ENCODE data around the gene UBLCP1. TPM values are rescaled to one million over a fixed set of nuclear protein-coding genes. Genes with fewer than 3 reads are reported as not detected.

Gene UBLCP1
- total RNA-seq, 2 experiments from 2014 or later, result 30.6 to 31.6 TPM

GRCh38 chr5:159217236-159217635 is 45.9 kb upstream of the UBLCP1 start:
- Mint-ChIP-seq H3K4me3 (no peak overlapping the region), H3K4me1 (ENCODE audit: low read depth) (peaks cover 13% of the 10 kb centered on the region), H3K36me3 (ENCODE audit: low read depth) (no peaks in the 10 kb centered on the region), H3K27me3 (no peaks in the 10 kb centered on the region), H3K9me3 (peaks cover 2% of the 10 kb centered on the region), H3K27ac (no peak overlapping the region)
- ChIA-PET POLR2A (interaction anchor here (0.9 kb wide), 1 partner anchor 23 kb away, joined by 3 read pairs; no protein-coding TSS in a partner anchor), CTCF (interaction anchor here (1.0 to 1.4 kb wide), 3 partner anchors 35 to 100 kb away, joined by 3 to 4 read pairs (median 3); no protein-coding TSS in a partner anchor)
- intact Hi-C loops (cut with micrococcal nuclease), result no loop called here
- DNase-seq (peak; percentile 19), ATAC-seq (peak; percentile 66)
- TF ChIP-seq, protein P1, sequence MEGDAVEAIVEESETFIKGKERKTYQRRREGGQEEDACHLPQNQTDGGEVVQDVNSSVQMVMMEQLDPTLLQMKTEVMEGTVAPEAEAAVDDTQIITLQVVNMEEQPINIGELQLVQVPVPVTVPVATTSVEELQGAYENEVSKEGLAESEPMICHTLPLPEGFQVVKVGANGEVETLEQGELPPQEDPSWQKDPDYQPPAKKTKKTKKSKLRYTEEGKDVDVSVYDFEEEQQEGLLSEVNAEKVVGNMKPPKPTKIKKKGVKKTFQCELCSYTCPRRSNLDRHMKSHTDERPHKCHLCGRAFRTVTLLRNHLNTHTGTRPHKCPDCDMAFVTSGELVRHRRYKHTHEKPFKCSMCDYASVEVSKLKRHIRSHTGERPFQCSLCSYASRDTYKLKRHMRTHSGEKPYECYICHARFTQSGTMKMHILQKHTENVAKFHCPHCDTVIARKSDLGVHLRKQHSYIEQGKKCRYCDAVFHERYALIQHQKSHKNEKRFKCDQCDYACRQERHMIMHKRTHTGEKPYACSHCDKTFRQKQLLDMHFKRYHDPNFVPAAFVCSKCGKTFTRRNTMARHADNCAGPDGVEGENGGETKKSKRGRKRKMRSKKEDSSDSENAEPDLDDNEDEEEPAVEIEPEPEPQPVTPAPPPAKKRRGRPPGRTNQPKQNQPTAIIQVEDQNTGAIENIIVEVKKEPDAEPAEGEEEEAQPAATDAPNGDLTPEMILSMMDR (IDR thresholded peaks at IDR 0.05), result no peak

DNA sequence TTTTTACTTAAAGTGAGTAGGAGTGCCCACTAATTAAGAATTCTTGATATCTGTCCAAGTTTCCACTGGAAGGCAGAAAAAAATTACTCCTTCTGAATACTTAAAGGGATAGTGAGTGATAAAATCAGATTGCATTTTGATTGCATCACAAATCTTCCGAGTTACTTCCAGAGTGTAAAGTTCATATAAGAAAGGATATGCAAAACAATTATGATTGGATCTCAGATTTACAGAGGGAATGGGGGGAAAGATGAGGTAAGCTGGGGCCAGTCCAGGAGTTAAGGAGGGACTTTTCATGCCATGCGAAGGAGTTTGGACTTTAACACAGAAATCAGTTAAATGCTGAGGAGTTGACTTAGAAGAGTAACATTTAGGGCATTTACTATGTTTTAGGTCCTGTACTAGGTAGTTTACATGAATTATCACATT is 44.5 kb upstream of the UBLCP1 start:
- POLR2A ChIA-PET, result interaction anchor here (0.7 kb wide), 1 partner anchor 17 kb away, joined by 4 read pairs; no protein-coding TSS in a partner anchor
- TF ChIP-seq, protein P1 (IDR thresholded peaks at IDR 0.05), result no peak
- CTCF ChIA-PET, result no interaction called here
- Mint-ChIP-seq H3K36me3 (ENCODE audit: low read depth) (no peaks in the 10 kb centered on the region), H3K27ac (no peak overlapping the region), H3K4me3 (no peak overlapping the region), H3K4me1 (ENCODE audit: low read depth) (peaks cover 6% of the 10 kb centered on the region), H3K9me3 (peaks cover 2% of the 10 kb centered on the region), H3K27me3 (no peaks in the 10 kb centered on the region)
- intact Hi-C loops (cut with micrococcal nuclease), result no loop called here
- ATAC-seq (no peak), DNase-seq (no peak)

GRCh38 chr5:159220206-159220605 is 42.9 kb upstream of the UBLCP1 start:
- DNase-seq, result no peak
- H3K27me3 Mint-ChIP-seq, result no peaks in the 10 kb centered on the region
- no peak overlapping the region for H3K27ac Mint-ChIP-seq
- POLR2A ChIA-PET, result no interaction called here
- CTCF ChIA-PET, result interaction anchor here (1.5 kb wide), 1 partner anchor 63 kb away, joined by 4 read pairs; no protein-coding TSS in a partner anchor
- peaks cover 2% of the 10 kb centered on the region for H3K9me3 Mint-ChIP-seq
- intact Hi-C loops (cut with micrococcal nuclease), result no loop called here
- TF ChIP-seq, protein P1 (IDR thresholded peaks at IDR 0.05), result no peak
- no peak for ATAC-seq
- no peak overlapping the region for H3K4me3 Mint-ChIP-seq
- H3K36me3 Mint-ChIP-seq (ENCODE audit: low read depth), result no peaks in the 10 kb centered on the region
- peaks cover 6% of the 10 kb centered on the region for H3K4me1 Mint-ChIP-seq (ENCODE audit: low read depth)

DNA sequence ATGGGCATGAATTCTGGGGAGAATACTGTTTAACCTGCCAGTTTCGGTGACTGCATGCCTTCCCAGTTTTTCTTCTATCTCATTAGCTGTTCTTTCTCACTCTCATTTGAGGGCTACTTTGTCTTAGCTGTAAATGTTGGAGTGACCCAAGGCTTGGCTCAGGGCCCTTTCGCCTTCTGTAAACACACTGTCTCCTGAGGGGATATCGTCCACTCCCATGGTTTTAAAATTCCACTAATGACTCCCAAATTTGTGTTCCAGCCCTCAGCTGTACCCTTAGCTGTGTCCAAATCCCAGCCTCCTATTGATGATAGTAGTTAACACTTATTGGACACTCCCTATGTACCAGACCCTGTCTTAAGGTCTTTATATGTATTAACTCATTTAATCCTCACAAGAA is 39.6 kb upstream of the UBLCP1 start:
- TF ChIP-seq, protein P1 (IDR thresholded peaks at IDR 0.05), result no peak
- H3K4me1 Mint-ChIP-seq (ENCODE audit: low read depth), result no peaks in the 10 kb centered on the region
- no peaks in the 10 kb centered on the region for H3K36me3 Mint-ChIP-seq (ENCODE audit: low read depth)
- peak overlapping the region; percentile 7 for H3K27ac Mint-ChIP-seq
- intact Hi-C loops (cut with micrococcal nuclease), result no loop called here
- ChIA-PET CTCF (interaction anchor here (0.8 kb wide), 1 partner anchor 67 kb away, joined by 3 read pairs; no protein-coding TSS in a partner anchor), POLR2A (no interaction called here)
- ATAC-seq (no peak), DNase-seq (no peak)
- H3K9me3 Mint-ChIP-seq, result no peaks in the 10 kb centered on the region
- H3K4me3 Mint-ChIP-seq, result no peak overlapping the region
- H3K27me3 Mint-ChIP-seq, result no peaks in the 10 kb centered on the region

GRCh38 chr5:159224471-159224870 is 38.6 kb upstream of the UBLCP1 start:
- CTCF ChIA-PET, result no interaction called here
- Mint-ChIP-seq H3K4me1 (ENCODE audit: low read depth) (no peaks in the 10 kb centered on the region), H3K36me3 (ENCODE audit: low read depth) (no peaks in the 10 kb centered on the region), H3K4me3 (no peak overlapping the region), H3K27ac (no peak overlapping the region), H3K9me3 (no peaks in the 10 kb centered on the region), H3K27me3 (no peaks in the 10 kb centered on the region)
- DNase-seq (no peak), ATAC-seq (no peak)
- intact Hi-C loops (cut with micrococcal nuclease), result no loop called here
- TF ChIP-seq, protein P1 (IDR thresholded peaks at IDR 0.05), result no peak
- POLR2A ChIA-PET, result no interaction called here
